ENCODE results near the gene MAST4.

MAST4 gene

GRCh38 chr5:67133217-67133616 is 537.0 kb downstream of the MAST4 start:
- no peak for DNase-seq (ENCODE audit: low spot score)

- DNase-seq (ENCODE audit: low spot score): no peak
Measured at GRCh38 chr5:67133776-67134175, 537.6 kb downstream of the MAST4 start.

- no peak for DNase-seq (ENCODE audit: low spot score)
Measured at GRCh38 chr5:67135381-67135984, 539.3 kb downstream of the MAST4 start.

- no peak for DNase-seq (ENCODE audit: low spot score)
Measured at GRCh38 chr5:67139030-67139429, 542.8 kb downstream of the MAST4 start.

- DNase-seq (ENCODE audit: low spot score): no peak
Measured at GRCh38 chr5:67140413-67140812, 544.2 kb downstream of the MAST4 start.

GRCh38 chr5:67141644-67142043 is 545.5 kb downstream of the MAST4 start:
- no peak for DNase-seq (ENCODE audit: low spot score)

GRCh38 chr5:67142816-67143215 is 546.6 kb downstream of the MAST4 start:
- DNase-seq (ENCODE audit: low spot score): no peak

GRCh38 chr5:67143549-67143948 is 547.4 kb downstream of the MAST4 start:
- DNase-seq (ENCODE audit: low spot score): no peak

GRCh38 chr5:67144183-67144639 is 548.0 kb downstream of the MAST4 start:
- DNase-seq (ENCODE audit: low spot score): no peak

GRCh38 chr5:67146574-67146973 is 550.4 kb downstream of the MAST4 start:
- DNase-seq (ENCODE audit: low spot score): no peak

GRCh38 chr5:67146981-67147380 is 550.8 kb downstream of the MAST4 start:
- no peak for DNase-seq (ENCODE audit: low spot score)

- DNase-seq (ENCODE audit: low spot score): no peak
Measured at GRCh38 chr5:67147760-67148159, 551.6 kb downstream of the MAST4 start.

- no peak for DNase-seq (ENCODE audit: low spot score)
Measured at GRCh38 chr5:67149057-67149950, 553.1 kb downstream of the MAST4 start.

GRCh38 chr5:67149951-67150523 is 553.8 kb downstream of the MAST4 start:
- DNase-seq (ENCODE audit: low spot score): peak; percentile 57

GRCh38 chr5:67152400-67152799 is 556.2 kb downstream of the MAST4 start:
- no peak for DNase-seq (ENCODE audit: low spot score)

- DNase-seq (ENCODE audit: low spot score): no peak
Measured at GRCh38 chr5:67153292-67153691, 557.1 kb downstream of the MAST4 start.

- DNase-seq (ENCODE audit: low spot score): no peak
Measured at GRCh38 chr5:67154556-67155206, 558.5 kb downstream of the MAST4 start.

GRCh38 chr5:67156976-67157583 is 560.9 kb downstream of the MAST4 start:
- peak; percentile 31 for DNase-seq (ENCODE audit: low spot score)

GRCh38 chr5:67160272-67160671 is 564.1 kb downstream of the MAST4 start:
- DNase-seq (ENCODE audit: low spot score): no peak

- peak; percentile 83 for DNase-seq (ENCODE audit: low spot score)
Measured at GRCh38 chr5:67160985-67161384, 564.8 kb downstream of the MAST4 start.

- DNase-seq (ENCODE audit: low spot score): no peak
Measured at GRCh38 chr5:67161767-67162166, 565.6 kb downstream of the MAST4 start.

- DNase-seq (ENCODE audit: low spot score): no peak
Measured at GRCh38 chr5:67163231-67163756, 567.1 kb downstream of the MAST4 start.

Data from AG08395 (cell line).